HEK293 (cell line): ENCODE measurements around the gene FAM120A.
A peak's percentile ranks its signal among the peaks of the same experiment; 100 is the strongest.

Source experiments
- ELK4 ChIP-seq: IDR thresholded peaks from 2 replicates; pipeline ENCODE4 v1.6.1; 2011; ENCODE audit warnings: mild to moderate bottlenecking, low read depth, low read length, borderline replicate concordance
- KLF16 ChIP-seq: fragments of 450-650 bp; formaldehyde crosslinking; IDR thresholded peaks from 2 replicates; pipeline ENCODE4 v1.5.1; 2017; ENCODE audit warnings: missing biosample characterization, missing genetic modification characterization
- MZF1 ChIP-seq: fragments of 450-650 bp; formaldehyde crosslinking; IDR thresholded peaks from 2 replicates; pipeline ENCODE4 v1.5.1; 2017; ENCODE audit warnings: missing biosample characterization, missing genetic modification characterization, borderline replicate concordance
- REPIN1 ChIP-seq: fragments of 450-650 bp; formaldehyde crosslinking; IDR thresholded peaks from 2 replicates; pipeline ENCODE4 v1.5.1; 2017; ENCODE audit warnings: missing biosample characterization, missing genetic modification characterization, low read depth
- SP2 ChIP-seq: fragments of 450-650 bp; formaldehyde crosslinking; IDR thresholded peaks from 2 replicates; pipeline ENCODE4 v1.5.1; 2016; ENCODE audit warnings: missing biosample characterization, missing genetic modification characterization
- ZBTB48 ChIP-seq: fragments of 450-650 bp; formaldehyde crosslinking; IDR thresholded peaks from 2 replicates; pipeline ENCODE4 v1.5.1; 2016; ENCODE audit warnings: missing biosample characterization, missing genetic modification characterization
- ZBTB49 ChIP-seq: fragments of 450-650 bp; formaldehyde crosslinking; IDR thresholded peaks from 2 replicates; pipeline ENCODE4 v1.5.1; 2016; ENCODE audit warnings: missing biosample characterization, missing genetic modification characterization, low read depth
- ZFP3 ChIP-seq: fragments of 450-650 bp; formaldehyde crosslinking; IDR thresholded peaks from 2 replicates; pipeline ENCODE4 v1.5.1; 2016; ENCODE audit warnings: low read depth, missing biosample characterization, missing genetic modification characterization
- ZNF132 ChIP-seq: fragments of 450-650 bp; formaldehyde crosslinking; IDR thresholded peaks from 2 replicates; pipeline ENCODE4 v1.5.1; 2017; ENCODE audit warnings: missing biosample characterization, missing genetic modification characterization, borderline replicate concordance
- ZNF138 ChIP-seq: fragments of 450-650 bp; formaldehyde crosslinking; IDR thresholded peaks from 2 replicates; pipeline ENCODE4 v1.5.1; 2016; ENCODE audit warnings: missing biosample characterization, missing genetic modification characterization, borderline replicate concordance
- ZNF16 ChIP-seq: fragments of 450-650 bp; formaldehyde crosslinking; IDR thresholded peaks from 2 replicates; pipeline ENCODE4 v1.5.1; 2016; ENCODE audit warnings: low read depth, missing biosample characterization, missing genetic modification characterization
- ZNF221 ChIP-seq: fragments of 450-650 bp; formaldehyde crosslinking; IDR thresholded peaks from 2 replicates; pipeline ENCODE4 v1.5.1; 2017; ENCODE audit warnings: missing biosample characterization, missing genetic modification characterization, borderline replicate concordance
- ZNF23 ChIP-seq: fragments of 450-650 bp; formaldehyde crosslinking; IDR thresholded peaks from 2 replicates; pipeline ENCODE4 v1.5.1; 2016; ENCODE audit warnings: missing biosample characterization, missing genetic modification characterization, borderline replicate concordance
- ZNF266 ChIP-seq: fragments of 450-650 bp; formaldehyde crosslinking; IDR thresholded peaks from 2 replicates; pipeline ENCODE4 v1.5.1; 2016; ENCODE audit warnings: missing biosample characterization, missing genetic modification characterization, low read depth
- ZNF280D ChIP-seq: fragments of 450-650 bp; formaldehyde crosslinking; IDR thresholded peaks from 2 replicates; pipeline ENCODE4 v1.5.1; 2016; ENCODE audit warnings: missing biosample characterization, missing genetic modification characterization
- ZNF335 ChIP-seq: fragments of 450-650 bp; formaldehyde crosslinking; conservative IDR thresholded peaks from 2 replicates; pipeline ENCODE4 v1.5.1; 2016; ENCODE audit warnings: missing biosample characterization, missing genetic modification characterization
- ZNF350 ChIP-seq: fragments of 450-650 bp; formaldehyde crosslinking; IDR thresholded peaks from 2 replicates; pipeline ENCODE4 v1.5.0; 2017; ENCODE audit warnings: missing biosample characterization, mild to moderate bottlenecking, missing genetic modification characterization
- ZNF366 ChIP-seq: fragments of 450-650 bp; formaldehyde crosslinking; conservative IDR thresholded peaks from 2 replicates; pipeline ENCODE4 v1.5.1; 2016; ENCODE audit warnings: missing biosample characterization, missing genetic modification characterization
- ZNF37A ChIP-seq: fragments of 450-650 bp; IDR thresholded peaks from 2 replicates; pipeline ENCODE4 v1.5.1; 2018; ENCODE audit warnings: missing biosample characterization, missing genetic modification characterization
- ZNF391 ChIP-seq: fragments of 450-650 bp; formaldehyde crosslinking; IDR thresholded peaks from 2 replicates; pipeline ENCODE4 v1.5.1; 2016; ENCODE audit warnings: low read depth, missing biosample characterization, missing genetic modification characterization, borderline replicate concordance
- ZNF530 ChIP-seq: fragments of 450-650 bp; formaldehyde crosslinking; IDR thresholded peaks from 2 replicates; pipeline ENCODE4 v1.5.1; 2016; ENCODE audit warnings: low read depth, missing biosample characterization, missing genetic modification characterization
- ZNF548 ChIP-seq: fragments of 450-650 bp; formaldehyde crosslinking; IDR thresholded peaks from 2 replicates; pipeline ENCODE4 v1.5.1; 2016; ENCODE audit warnings: missing biosample characterization, missing genetic modification characterization
- ZNF626 ChIP-seq: fragments of 450-650 bp; sonication (Bioruptor Pico); formaldehyde crosslinking; IDR thresholded peaks from 2 replicates; pipeline ENCODE4 v1.5.1; 2018; ENCODE audit warnings: missing biosample characterization, missing genetic modification characterization, inconsistent platforms
- ZNF658 ChIP-seq: fragments of 450-650 bp; formaldehyde crosslinking; IDR thresholded peaks from 2 replicates; pipeline ENCODE4; 2016; ENCODE audit warnings: missing biosample characterization, missing genetic modification characterization
- ZNF707 ChIP-seq: fragments of 450-650 bp; formaldehyde crosslinking; IDR thresholded peaks from 2 replicates; pipeline ENCODE4 v1.5.1; 2016; ENCODE audit warnings: missing biosample characterization, missing genetic modification characterization
- ZNF76 ChIP-seq: fragments of 450-650 bp; formaldehyde crosslinking; IDR thresholded peaks from 2 replicates; pipeline ENCODE4; 2016; ENCODE audit warnings: low read depth, missing biosample characterization, missing genetic modification characterization, borderline replicate concordance
- ZNF776 ChIP-seq: fragments of 450-650 bp; formaldehyde crosslinking; IDR thresholded peaks from 2 replicates; pipeline ENCODE4 v1.5.0; 2017; ENCODE audit warnings: missing biosample characterization, missing genetic modification characterization, borderline replicate concordance
- ZSCAN16 ChIP-seq: fragments of 450-650 bp; formaldehyde crosslinking; IDR thresholded peaks from 2 replicates; pipeline ENCODE4 v1.5.1; 2016; ENCODE audit warnings: missing biosample characterization, missing genetic modification characterization
- ZSCAN18 ChIP-seq: fragments of 450-650 bp; formaldehyde crosslinking; IDR thresholded peaks from 2 replicates; pipeline ENCODE4 v1.5.1; 2016; ENCODE audit warnings: missing biosample characterization, missing genetic modification characterization
- ZSCAN5A ChIP-seq: fragments of 450-650 bp; formaldehyde crosslinking; IDR thresholded peaks from 2 replicates; pipeline ENCODE4 v1.5.1; 2016; ENCODE audit warnings: missing biosample characterization, missing genetic modification characterization

FAM120A gene

GRCh38 chr9:93575796-93576257 lies 124.3 kb downstream of the FAM120A start (continued):
- no peak for TF ChIP-seq ZNF266 (tag by site-specific recombination)
- TF ChIP-seq ZNF16 (tag by site-specific recombination): no peak
- TF ChIP-seq ZNF366 (tag by site-specific recombination): no peak
- TF ChIP-seq ELK4: no peak
- TF ChIP-seq ZSCAN18: no peak
- TF ChIP-seq SP2: no peak
- TF ChIP-seq ZNF132 (tag by site-specific recombination): no peak
- no peak for TF ChIP-seq ZNF76 (tag by site-specific recombination)
- TF ChIP-seq ZNF221 (tag by site-specific recombination): no peak
- no peak for TF ChIP-seq ZBTB48
- no peak for TF ChIP-seq ZNF530 (tag by site-specific recombination)
- no peak for TF ChIP-seq ZNF658 (tag by site-specific recombination)
- no peak for TF ChIP-seq ZNF548
- no peak for TF ChIP-seq ZNF776 (tag by site-specific recombination)
- TF ChIP-seq REPIN1 (tag by site-specific recombination): no peak
- no peak for TF ChIP-seq ZFP3 (tag by site-specific recombination)
- TF ChIP-seq ZNF335 (tag by site-specific recombination): peak; percentile 53; the same call in 1 of the 2 replicates
- TF ChIP-seq KLF16: no peak
- no peak for TF ChIP-seq ZNF391 (tag by site-specific recombination)
- no peak for TF ChIP-seq MZF1 (tag by site-specific recombination)
- TF ChIP-seq ZNF280D: no peak
- TF ChIP-seq ZNF707 (tag by site-specific recombination): no peak
- TF ChIP-seq ZNF23: no peak
- no peak for TF ChIP-seq ZNF138 (tag by site-specific recombination)
- TF ChIP-seq ZNF350 (tag by site-specific recombination): no peak
- TF ChIP-seq ZNF37A: no peak
- TF ChIP-seq ZNF626: no peak
- TF ChIP-seq ZSCAN16: no peak
- TF ChIP-seq ZSCAN5A (tag by site-specific recombination): no peak
- no peak for TF ChIP-seq ZBTB49 (tag by site-specific recombination)
